GM12892 (cell line): ENCODE measurements around the gene TLR4.

ENCODE experiments used
- POLR2A ChIP-seq: IDR thresholded peaks from 2 replicates; pipeline ENCODE4 v1.6.1; 2011; ENCODE audit warnings: low read depth, low read length, control low read depth
- POLR2AphosphoS5 ChIP-seq: IDR thresholded peaks from 2 replicates; pipeline ENCODE4 v1.6.1; 2011; ENCODE audit warnings: low read depth, low read length, control low read depth
- TAF1 ChIP-seq: IDR thresholded peaks from 2 replicates; pipeline ENCODE4 v1.6.1; 2011; ENCODE audit warnings: low read depth, mild to moderate bottlenecking, control low read depth, low read length, borderline replicate concordance

DNA sequence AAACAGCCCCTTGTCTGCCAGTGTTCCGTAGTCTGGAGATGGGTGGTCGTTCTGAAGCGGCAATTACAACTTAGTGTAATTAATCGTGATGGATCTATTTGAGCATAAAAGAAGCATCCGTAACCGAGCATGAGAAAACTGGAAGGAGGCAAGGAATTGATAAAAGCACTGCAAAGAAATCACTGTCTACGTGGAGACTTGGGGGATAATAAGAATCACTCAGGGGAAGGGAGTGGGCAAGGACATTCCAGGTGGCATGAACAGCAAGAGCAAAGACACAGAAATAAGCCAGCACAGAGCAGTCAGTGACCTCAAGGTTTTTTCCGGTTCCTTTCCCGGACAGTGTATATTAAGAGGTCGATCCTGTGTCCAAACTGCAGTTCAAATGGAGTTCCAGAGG, 35.0 kb downstream of the TLR4 start:
- TF ChIP-seq POLR2A (no peak), POLR2AphosphoS5 (no peak), TAF1 (no peak)
